ENCODE data around the gene OSBPL8.
"Not testable (repeated sequence)": the region's sequence is repeated elsewhere in the genome, so short reads cannot be mapped to it uniquely, and the experiment has no call there.

- not testable (repeated sequence) for TF ChIP-seq ZFP3 (CRISPR knock-in tag; IDR thresholded peaks at IDR 0.05); PATZ1 (CRISPR knock-in tag; IDR thresholded peaks at IDR 0.05; ENCODE audit: borderline replicate concordance); GLIS3 (CRISPR knock-in tag; IDR thresholded peaks at IDR 0.05); ZNF8 (CRISPR knock-in tag; IDR thresholded peaks at IDR 0.05); ZNF70 (CRISPR knock-in tag; IDR thresholded peaks at IDR 0.05); TSHZ2 (CRISPR knock-in tag; IDR thresholded peaks at IDR 0.05); ZNF565 (CRISPR knock-in tag; conservative IDR thresholded peaks at IDR 0.05; ENCODE audit: low read depth); SNAI2 (CRISPR knock-in tag; IDR thresholded peaks at IDR 0.05); ZFP30 (CRISPR knock-in tag; IDR thresholded peaks at IDR 0.05); POU6F1 (CRISPR knock-in tag; IDR thresholded peaks at IDR 0.05; ENCODE audit: borderline replicate concordance, low read depth); RARB (CRISPR knock-in tag; IDR thresholded peaks at IDR 0.05); TCF4 (CRISPR knock-in tag; IDR thresholded peaks at IDR 0.05; ENCODE audit: borderline replicate concordance)
Observed at GRCh38 chr12:76319595-76320319, 239.8 kb downstream of the OSBPL8 start.
